Neuronal stem cell (in vitro differentiated cells): ENCODE data around the gene TWF2.

Experiments used
- DNase-seq: peaks from one replicate; pipeline ENCODE4 v3.0.0-alpha.2; 2013; ENCODE audit warnings: low spot score
- H2AFZ ChIP-seq: one replicate; pipeline ENCODE4 v1.6.1; 2013; ENCODE audit warnings: mild to moderate bottlenecking, low read length, inconsistent platforms
- H2AK5ac ChIP-seq: 2 replicates; pipeline ENCODE4 v1.6.1; 2013; ENCODE audit warnings: low read depth, mild to moderate bottlenecking, inconsistent platforms, low read length, moderate library complexity, mixed read lengths
- H2BK120ac ChIP-seq: 2 replicates; pipeline ENCODE4 v1.6.1; 2013; ENCODE audit warnings: low read depth, mild to moderate bottlenecking, inconsistent platforms, low read length, moderate library complexity, mixed read lengths
- H2BK12ac ChIP-seq: one replicate; pipeline ENCODE4 v1.6.1; 2013; ENCODE audit warnings: low read length, inconsistent platforms
- H2BK15ac ChIP-seq: 2 replicates; pipeline ENCODE4 v1.6.1; 2013; ENCODE audit warnings: mild to moderate bottlenecking, low read length, inconsistent platforms, mixed read lengths
- H2BK5ac ChIP-seq: one replicate; pipeline ENCODE4 v1.6.1; 2013; ENCODE audit warnings: inconsistent platforms, mild to moderate bottlenecking, low read length, moderate library complexity
- H3K14ac ChIP-seq: one replicate; pipeline ENCODE4 v1.6.1; 2013; ENCODE audit warnings: low read length, inconsistent platforms
- H3K18ac ChIP-seq: 2 replicates; pipeline ENCODE4 v1.6.1; 2013; ENCODE audit warnings: low read length, inconsistent platforms
- H3K23ac ChIP-seq: 2 replicates; pipeline ENCODE4 v1.6.1; 2013; ENCODE audit warnings: low read depth, mild to moderate bottlenecking, mixed read lengths, low read length, inconsistent platforms; ENCODE audit not compliant: poor library complexity
- H3K27ac ChIP-seq: replicated peaks from 3 replicates; pipeline ENCODE4 v1.5.1; 2013; ENCODE audit warnings: low read length, inconsistent platforms
- H3K27me3 ChIP-seq, 3 experiments: 2 replicates each; pipeline ENCODE4 v1.6.1; 2013; ENCODE audit warnings: low read length in 3 of 3, mild to moderate bottlenecking in 2 of 3, inconsistent platforms in 1 of 3, low read depth in 1 of 3, mixed read lengths in 1 of 3, moderate library complexity in 1 of 3; ENCODE audit not compliant: control insufficient read depth in 3 of 3, insufficient read depth in 3 of 3
- H3K36me3 ChIP-seq, 2 donors: replicated peaks in 1 of 2; 2 replicates each; pipeline ENCODE4 v1.6.1; 2013; ENCODE audit warnings: low read length in 2 of 2; ENCODE audit not compliant: control insufficient read depth in 2 of 2, insufficient read depth in 2 of 2
- H3K4ac ChIP-seq: 2 replicates; pipeline ENCODE4 v1.6.1; 2013; ENCODE audit warnings: inconsistent platforms, mild to moderate bottlenecking, low read length, moderate library complexity
- H3K4me1 ChIP-seq, 2 donors: 1 replicate in 1 of 2; 2 replicates in 1 of 2; pipeline ENCODE4 v1.6.1; 2013; ENCODE audit warnings: low read length in 2 of 2, low read depth in 1 of 2; ENCODE audit not compliant: control insufficient read depth in 2 of 2, insufficient read depth in 1 of 2
- H3K4me2 ChIP-seq: one replicate; pipeline ENCODE4 v1.6.1; 2013; ENCODE audit warnings: mild to moderate bottlenecking, low read length, inconsistent platforms; ENCODE audit not compliant: insufficient read depth, poor library complexity, severe bottlenecking
- H3K4me3 ChIP-seq, 2 donors: 2 replicates each; pipeline ENCODE4 v1.5.1; 2013; ENCODE audit warnings: low read length in 2 of 2, mild to moderate bottlenecking in 2 of 2, inconsistent platforms in 1 of 2, moderate library complexity in 1 of 2
- H3K79me1 ChIP-seq: one replicate; pipeline ENCODE4 v1.6.1; 2013; ENCODE audit warnings: low read depth, mild to moderate bottlenecking, inconsistent platforms, low read length, moderate library complexity
- H3K9ac ChIP-seq: one replicate; pipeline ENCODE4 v1.6.1; 2013; ENCODE audit warnings: mild to moderate bottlenecking, low read depth, low read length, inconsistent platforms; ENCODE audit not compliant: poor library complexity
- H3K9me3 ChIP-seq, 2 donors: replicated peaks in 1 of 2; 2 replicates each; pipeline versions ENCODE3 to v1.6.1; 2013; ENCODE audit warnings: low read length in 2 of 2, mild to moderate bottlenecking in 2 of 2, inconsistent platforms in 1 of 2, low read depth in 1 of 2, mixed read lengths in 1 of 2, moderate library complexity in 1 of 2; ENCODE audit not compliant: control insufficient read depth in 2 of 2, insufficient read depth in 1 of 2
- H4K8ac ChIP-seq: one replicate; pipeline ENCODE4 v1.6.1; 2013; ENCODE audit warnings: low read depth, mild to moderate bottlenecking, inconsistent platforms, low read length, moderate library complexity
- H4K91ac ChIP-seq: one replicate; pipeline ENCODE4 v1.6.1; 2013; ENCODE audit warnings: low read length, low read depth, mild to moderate bottlenecking, inconsistent platforms; ENCODE audit not compliant: poor library complexity
- WGBS, 2 donors: extraction: QIAGEN DNeasy Blood & Tissue Kit; methylation state at CpG; one replicate each; pipeline ENCODE4 v1.1.7; 2013; ENCODE audit warnings: missing lambda C conversion rate in 2 of 2, mixed read lengths in 1 of 2; ENCODE audit not compliant: insufficient read length in 2 of 2, insufficient replicate concordance in 1 of 2; ENCODE audit errors: extremely low coverage in 2 of 2; 5-methylcytosine and 5-hydroxymethylcytosine counted together

TWF2 gene

GRCh38 chr3:52196977-52197376 lies 42.0 kb downstream of the TWF2 start:
- peaks cover 7 to 9% of the 10 kb centered on the region in 2 donors for H3K4me1 ChIP-seq
- no peaks in the 10 kb centered on the region for H3K27me3 ChIP-seq
- H2AK5ac ChIP-seq = peak overlapping the region; percentile 1
- H2AFZ ChIP-seq = no peak overlapping the region
- H3K9ac ChIP-seq = no peak overlapping the region
- WGBS, 2 donors = no CpG with 5 or more reads among the region's 3 CpGs
- H3K18ac ChIP-seq = no peak overlapping the region
- peak overlapping the region; percentile 14 for H2BK12ac ChIP-seq
- peak overlapping the region; percentile 96 for H2BK15ac ChIP-seq
- H3K9me3 ChIP-seq = no peaks in the 10 kb centered on the region
- peaks cover 8% of the 10 kb centered on the region for H3K79me1 ChIP-seq
- no peak overlapping the region for H3K4me3 ChIP-seq
- no peak for DNase-seq
- H3K14ac ChIP-seq = no peak overlapping the region
- H2BK120ac ChIP-seq = no peak overlapping the region
- H4K8ac ChIP-seq = no peak overlapping the region
- no peak overlapping the region for H3K23ac ChIP-seq
- no peak overlapping the region for H2BK5ac ChIP-seq
- H3K4me2 ChIP-seq = no peak overlapping the region
- H3K4ac ChIP-seq = no peak overlapping the region
- no peak overlapping the region for H4K91ac ChIP-seq
- no peak overlapping the region for H3K27ac ChIP-seq
- H3K36me3 ChIP-seq = peaks cover 10 to 31% of the 10 kb centered on the region in 2 donors

DNA sequence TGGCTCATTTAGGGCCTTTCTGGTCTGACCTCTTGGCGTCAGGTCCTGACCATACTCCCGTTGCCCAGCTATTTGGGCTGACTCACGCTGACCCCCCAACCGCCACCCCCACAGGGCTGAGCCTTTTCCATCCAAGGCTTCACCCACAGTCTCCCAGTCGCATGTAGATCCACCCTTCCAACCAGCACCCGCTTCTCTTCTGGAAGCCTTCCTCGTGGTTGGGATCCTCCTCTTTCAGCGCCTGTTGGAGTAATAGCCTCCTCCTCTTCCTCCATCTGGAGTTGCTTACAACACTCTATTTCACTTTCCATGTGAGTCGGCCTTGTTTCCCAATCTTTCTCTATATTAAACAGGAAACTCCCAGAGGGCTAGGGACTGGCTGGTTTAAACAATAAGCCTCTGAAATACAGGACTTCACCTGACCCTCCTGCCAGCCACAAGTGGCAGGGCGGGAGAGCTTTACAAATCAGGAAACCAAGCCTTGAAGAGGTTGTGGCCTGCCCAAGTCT lies 43.1 kb downstream of the TWF2 start:
- H4K8ac ChIP-seq = no peak overlapping the region
- no peak overlapping the region for H2AFZ ChIP-seq
- H2BK15ac ChIP-seq = no peak overlapping the region
- no peak overlapping the region for H2BK12ac ChIP-seq
- WGBS, 2 donors = no CpG with 5 or more reads among the region's 10 CpGs
- H3K4me3 ChIP-seq = no peak overlapping the region
- H3K27me3 ChIP-seq = no peaks in the 10 kb centered on the region
- H3K79me1 ChIP-seq = peaks cover 8% of the 10 kb centered on the region
- H4K91ac ChIP-seq = no peak overlapping the region
- H3K4ac ChIP-seq = no peak overlapping the region
- H3K4me2 ChIP-seq = no peak overlapping the region
- H3K36me3 ChIP-seq = peaks cover 5 to 20% of the 10 kb centered on the region in 2 donors
- H2BK5ac ChIP-seq = no peak overlapping the region
- H3K9ac ChIP-seq = no peak overlapping the region
- H3K9me3 ChIP-seq = no peaks in the 10 kb centered on the region
- no peak overlapping the region for H3K23ac ChIP-seq
- no peak overlapping the region for H2BK120ac ChIP-seq
- no peak overlapping the region for H3K18ac ChIP-seq
- no peak overlapping the region for H3K27ac ChIP-seq
- DNase-seq = no peak
- no peak overlapping the region for H3K14ac ChIP-seq
- H3K4me1 ChIP-seq = peaks cover 11 to 16% of the 10 kb centered on the region in 2 donors
- peak overlapping the region; percentile 40 for H2AK5ac ChIP-seq

- H2BK12ac ChIP-seq = no peak overlapping the region
- DNase-seq = no peak
- H3K4me3 ChIP-seq = no peak overlapping the region
- no peaks in the 10 kb centered on the region for H3K27me3 ChIP-seq
- no peak overlapping the region for H3K9ac ChIP-seq
- no peak overlapping the region for H2AFZ ChIP-seq
- H2BK120ac ChIP-seq = no peak overlapping the region
- no peaks in the 10 kb centered on the region for H3K9me3 ChIP-seq
- no peak overlapping the region for H2AK5ac ChIP-seq
- peaks cover 8% of the 10 kb centered on the region for H3K79me1 ChIP-seq
- no peak overlapping the region for H4K91ac ChIP-seq
- no peak overlapping the region for H4K8ac ChIP-seq
- H3K4ac ChIP-seq = no peak overlapping the region
- WGBS, 2 donors = 100% methylated on average over 1 of the region's 3 CpGs; no CpG with 5 or more reads in 1 of the 2 donors
- no peak overlapping the region for H3K18ac ChIP-seq
- peaks cover 16 to 22% of the 10 kb centered on the region in 2 donors for H3K4me1 ChIP-seq
- no peak overlapping the region for H2BK15ac ChIP-seq
- H3K23ac ChIP-seq = no peak overlapping the region
- no peak overlapping the region for H3K14ac ChIP-seq
- no peak overlapping the region for H3K4me2 ChIP-seq
- no peak overlapping the region for H3K27ac ChIP-seq
- no peak overlapping the region for H2BK5ac ChIP-seq
- H3K36me3 ChIP-seq = peaks cover 3 to 13% of the 10 kb centered on the region in 2 donors
Observed at GRCh38 chr3:52195291-52195597, 43.7 kb downstream of the TWF2 start.

GRCh38 chr3:52194485-52195290 lies 44.3 kb downstream of the TWF2 start:
- H2BK5ac ChIP-seq = peak overlapping the region; percentile 44
- H3K27ac ChIP-seq = no peak overlapping the region
- no peak overlapping the region for H3K4me3 ChIP-seq
- no peak overlapping the region for H2AK5ac ChIP-seq
- no peak overlapping the region for H3K9ac ChIP-seq
- H3K27me3 ChIP-seq = no peaks in the 10 kb centered on the region
- no peak overlapping the region for H2BK120ac ChIP-seq
- H3K36me3 ChIP-seq = peaks cover 3 to 8% of the 10 kb centered on the region in 2 donors
- H3K18ac ChIP-seq = no peak overlapping the region
- no peak overlapping the region for H2AFZ ChIP-seq
- H3K4me1 ChIP-seq = peaks cover 16 to 22% of the 10 kb centered on the region in 2 donors
- H3K9me3 ChIP-seq = no peaks in the 10 kb centered on the region
- no peak overlapping the region for H4K91ac ChIP-seq
- H3K79me1 ChIP-seq = peaks cover 8% of the 10 kb centered on the region
- H3K23ac ChIP-seq = no peak overlapping the region
- H3K4ac ChIP-seq = no peak overlapping the region
- H3K14ac ChIP-seq = no peak overlapping the region
- no CpG with 5 or more reads among the region's 14 CpGs for WGBS, 2 donors
- no peak overlapping the region for H3K4me2 ChIP-seq
- H2BK15ac ChIP-seq = no peak overlapping the region
- H2BK12ac ChIP-seq = no peak overlapping the region
- DNase-seq = no peak
- H4K8ac ChIP-seq = peak overlapping the region; percentile 7
